Measurements from ENCODE around the gene ZCRB1.

ZCRB1 gene

GRCh38 chr12:42323856-42324255 is 2.0 kb downstream of the ZCRB1 start:
- H3K36me3 ChIP-seq (ENCODE audit: control insufficient read depth in 2 of 2, insufficient read depth in 1 of 2, low read length in 2 of 2): peaks cover 17 to 36% of the 10 kb centered on the region in 2 experiments
- TF ChIP-seq EGR2 (tag by site-specific recombination; IDR thresholded peaks at IDR 0.05; ENCODE audit: low read depth) (no peak), ZNF837 (tag by site-specific recombination; IDR thresholded peaks at IDR 0.05) (no peak), ZNF398 (tag by site-specific recombination; IDR thresholded peaks at IDR 0.05) (no peak), ZNF112 (tag by site-specific recombination; IDR thresholded peaks at IDR 0.05) (no peak)
- TF ChIP-seq, protein P1, sequence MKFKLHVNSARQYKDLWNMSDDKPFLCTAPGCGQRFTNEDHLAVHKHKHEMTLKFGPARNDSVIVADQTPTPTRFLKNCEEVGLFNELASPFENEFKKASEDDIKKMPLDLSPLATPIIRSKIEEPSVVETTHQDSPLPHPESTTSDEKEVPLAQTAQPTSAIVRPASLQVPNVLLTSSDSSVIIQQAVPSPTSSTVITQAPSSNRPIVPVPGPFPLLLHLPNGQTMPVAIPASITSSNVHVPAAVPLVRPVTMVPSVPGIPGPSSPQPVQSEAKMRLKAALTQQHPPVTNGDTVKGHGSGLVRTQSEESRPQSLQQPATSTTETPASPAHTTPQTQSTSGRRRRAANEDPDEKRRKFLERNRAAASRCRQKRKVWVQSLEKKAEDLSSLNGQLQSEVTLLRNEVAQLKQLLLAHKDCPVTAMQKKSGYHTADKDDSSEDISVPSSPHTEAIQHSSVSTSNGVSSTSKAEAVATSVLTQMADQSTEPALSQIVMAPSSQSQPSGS (tag by site-specific recombination; IDR thresholded peaks at IDR 0.05; ENCODE audit: low read depth): no peak
- H3K27ac ChIP-seq (ENCODE audit: extremely low read depth, low read depth, low read length): no peak overlapping the region
- H3K4me3 ChIP-seq (ENCODE audit: low read depth, low read length): no peak overlapping the region
- no peaks in the 10 kb centered on the region for H3K9me3 ChIP-seq (ENCODE audit: control insufficient read depth, insufficient read depth, low read depth, low read length)
- H3K4me1 ChIP-seq (ENCODE audit: control insufficient read depth, insufficient read depth, low read length): peaks cover 5% of the 10 kb centered on the region
- ChIA-PET CTCF (interaction anchor here (0.5 to 0.6 kb wide), 2 partner anchors 14 to 92 kb away, joined by 4 to 7 read pairs; no protein-coding TSS in a partner anchor), POLR2A (no interaction called here)

DNA sequence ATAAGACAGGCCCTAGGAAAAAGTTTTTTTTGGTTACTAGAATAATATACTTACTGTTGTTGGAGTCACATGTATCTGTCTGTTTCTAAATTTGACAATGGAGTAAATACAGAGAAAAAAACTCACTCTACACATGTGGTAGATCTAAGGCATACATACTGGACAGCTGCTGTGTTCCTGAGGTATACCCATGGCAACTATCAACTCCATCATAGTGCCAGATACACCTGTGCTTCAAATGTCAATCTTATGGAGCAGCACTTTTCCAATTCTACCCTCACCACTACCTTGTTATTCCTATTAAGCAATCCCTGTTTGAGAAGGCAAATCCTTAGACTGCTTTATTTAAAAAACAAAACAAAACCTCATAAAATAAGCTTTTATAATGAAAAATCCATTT is 3.3 kb downstream of the ZCRB1 start:
- Histone ChIP-seq H3K9me3 (ENCODE audit: control insufficient read depth, insufficient read depth, low read depth, low read length) (no peaks in the 10 kb centered on the region), H3K4me3 (ENCODE audit: low read depth, low read length) (no peak overlapping the region), H3K27ac (ENCODE audit: extremely low read depth, low read depth, low read length) (no peak overlapping the region), H3K36me3 (ENCODE audit: control insufficient read depth in 2 of 2, insufficient read depth in 1 of 2, low read length in 2 of 2) (peaks cover 13 to 37% of the 10 kb centered on the region in 2 experiments), H3K4me1 (ENCODE audit: control insufficient read depth, insufficient read depth, low read length) (peaks cover 5% of the 10 kb centered on the region; the same call in 1 of the 2 replicates)
- ChIA-PET CTCF (interaction anchor here (0.7 to 1.5 kb wide), 3 partner anchors 9 to 961 kb away, joined by 3 to 4 read pairs (median 3); no protein-coding TSS in a partner anchor), POLR2A (no interaction called here)
- TF ChIP-seq REPIN1 (tag by site-specific recombination; IDR thresholded peaks at IDR 0.05; ENCODE audit: low read depth) (no peak), ZNF830 (tag by site-specific recombination; IDR thresholded peaks at IDR 0.05; ENCODE audit: low read depth) (no peak), KLF7 (tag by site-specific recombination; IDR thresholded peaks at IDR 0.05; ENCODE audit: borderline replicate concordance) (no peak), ZNF202 (tag by site-specific recombination; IDR thresholded peaks at IDR 0.05; ENCODE audit: borderline replicate concordance) (no peak), ZBTB48 (tag by site-specific recombination; IDR thresholded peaks at IDR 0.05) (no peak), KLF8 (tag by site-specific recombination; IDR thresholded peaks at IDR 0.05) (no peak), ZNF549 (tag by site-specific recombination; IDR thresholded peaks at IDR 0.05) (no peak), ZNF530 (tag by site-specific recombination; IDR thresholded peaks at IDR 0.05; ENCODE audit: low read depth) (no peak)

- Histone ChIP-seq H3K36me3 (ENCODE audit: control insufficient read depth in 2 of 2, insufficient read depth in 1 of 2, low read length in 2 of 2) (peaks cover 28 to 54% of the 10 kb centered on the region in 2 experiments), H3K4me3 (ENCODE audit: low read depth, low read length) (no peak overlapping the region), H3K9me3 (ENCODE audit: control insufficient read depth, insufficient read depth, low read depth, low read length) (no peaks in the 10 kb centered on the region), H3K27ac (ENCODE audit: extremely low read depth, low read depth, low read length) (no peak overlapping the region), H3K4me1 (ENCODE audit: control insufficient read depth, insufficient read depth, low read length) (no peaks in the 10 kb centered on the region)
- ChIA-PET CTCF (no interaction called here), POLR2A (no interaction called here)
- TF ChIP-seq ZNF623 (tag by site-specific recombination; IDR thresholded peaks at IDR 0.05) (peak; percentile 92), ZNF248 (tag by site-specific recombination; IDR thresholded peaks at IDR 0.05) (no peak), ZSCAN4 (tag by site-specific recombination; IDR thresholded peaks at IDR 0.05) (no peak), ZNF561 (tag by site-specific recombination; IDR thresholded peaks at IDR 0.05; ENCODE audit: borderline replicate concordance) (no peak), ZNF521 (tag by site-specific recombination; IDR thresholded peaks at IDR 0.05) (no peak), ZNF175 (tag by site-specific recombination; IDR thresholded peaks at IDR 0.05) (no peak), ZNF600 (tag by site-specific recombination; IDR thresholded peaks at IDR 0.05) (no peak)
These were observed 5.1 kb downstream of the ZCRB1 start for GRCh38 chr12:42320796-42321195.
